HG02763 (cell line): ENCODE data around the gene EYS.
"Not testable (repeated sequence)": the region's sequence is repeated elsewhere in the genome, so short reads cannot be mapped to it uniquely, and the experiment has no call there.

Experiments used
- ATAC-seq: cut with Tn5 transposase; IDR thresholded peaks from one replicate; pipeline ENCODE4 v1.9.1; 2021; ENCODE audit warnings: mild to moderate bottlenecking, moderate library complexity; ENCODE audit not compliant: unreplicated experiment

Gene EYS

GRCh38 chr6:63886341-63886740 lies 1820.7 kb downstream of the EYS start:
- no peak for ATAC-seq

- peak; percentile 64 for ATAC-seq
Measured at GRCh38 chr6:63883597-63883996, 1823.4 kb downstream of the EYS start.

GRCh38 chr6:63882208-63882607 lies 1824.8 kb downstream of the EYS start:
- ATAC-seq = no peak

GRCh38 chr6:63881791-63882190 lies 1825.2 kb downstream of the EYS start:
- ATAC-seq = no peak

GRCh38 chr6:63872233-63872632 lies 1834.8 kb downstream of the EYS start:
- ATAC-seq = no peak

GRCh38 chr6:63868351-63868750 lies 1838.7 kb downstream of the EYS start:
- no peak for ATAC-seq

- no peak for ATAC-seq
Measured at GRCh38 chr6:63864671-63865318, 1842.2 kb downstream of the EYS start.

- no peak for ATAC-seq
Measured at GRCh38 chr6:63864061-63864460, 1843.0 kb downstream of the EYS start.

- no peak for ATAC-seq
Measured at GRCh38 chr6:63862486-63863198, 1844.4 kb downstream of the EYS start.

- ATAC-seq = no peak
Measured at GRCh38 chr6:63859528-63859927, 1847.5 kb downstream of the EYS start.

- ATAC-seq = no peak
Measured at GRCh38 chr6:63858691-63859090, 1848.3 kb downstream of the EYS start.

- ATAC-seq = no peak
Measured at GRCh38 chr6:63856271-63856670, 1850.8 kb downstream of the EYS start.

- no peak for ATAC-seq
Measured at GRCh38 chr6:63844287-63844686, 1862.7 kb downstream of the EYS start.

- ATAC-seq = no peak
Measured at GRCh38 chr6:63839485-63839884, 1867.5 kb downstream of the EYS start.

- ATAC-seq = not testable (repeated sequence)
Measured at GRCh38 chr6:63828678-63829077, 1878.3 kb downstream of the EYS start.

GRCh38 chr6:63824722-63825121 lies 1882.3 kb downstream of the EYS start:
- no peak for ATAC-seq

- no peak for ATAC-seq
Measured at GRCh38 chr6:63821442-63821841, 1885.6 kb downstream of the EYS start.

GRCh38 chr6:63819831-63820230 lies 1887.2 kb downstream of the EYS start:
- no peak for ATAC-seq

- no peak for ATAC-seq
Measured at GRCh38 chr6:63817492-63818050, 1889.5 kb downstream of the EYS start.

GRCh38 chr6:63816982-63817436 lies 1890.0 kb downstream of the EYS start:
- ATAC-seq = no peak

GRCh38 chr6:63816401-63816981 lies 1890.5 kb downstream of the EYS start:
- no peak for ATAC-seq

GRCh38 chr6:63814459-63814858 lies 1892.6 kb downstream of the EYS start:
- no peak for ATAC-seq
